GM12874 (cell line): Measurements from ENCODE around the gene PSMD12.

Source experiments
- TF ChIP-seq, protein P1 (sequence below): IDR thresholded peaks from 2 replicates; pipeline ENCODE4 v1.5.1; 2011; ENCODE audit warnings: low read depth, mild to moderate bottlenecking, control low read depth, low read length, moderate library complexity; ENCODE audit not compliant: insufficient read depth

PSMD12 gene

DNA sequence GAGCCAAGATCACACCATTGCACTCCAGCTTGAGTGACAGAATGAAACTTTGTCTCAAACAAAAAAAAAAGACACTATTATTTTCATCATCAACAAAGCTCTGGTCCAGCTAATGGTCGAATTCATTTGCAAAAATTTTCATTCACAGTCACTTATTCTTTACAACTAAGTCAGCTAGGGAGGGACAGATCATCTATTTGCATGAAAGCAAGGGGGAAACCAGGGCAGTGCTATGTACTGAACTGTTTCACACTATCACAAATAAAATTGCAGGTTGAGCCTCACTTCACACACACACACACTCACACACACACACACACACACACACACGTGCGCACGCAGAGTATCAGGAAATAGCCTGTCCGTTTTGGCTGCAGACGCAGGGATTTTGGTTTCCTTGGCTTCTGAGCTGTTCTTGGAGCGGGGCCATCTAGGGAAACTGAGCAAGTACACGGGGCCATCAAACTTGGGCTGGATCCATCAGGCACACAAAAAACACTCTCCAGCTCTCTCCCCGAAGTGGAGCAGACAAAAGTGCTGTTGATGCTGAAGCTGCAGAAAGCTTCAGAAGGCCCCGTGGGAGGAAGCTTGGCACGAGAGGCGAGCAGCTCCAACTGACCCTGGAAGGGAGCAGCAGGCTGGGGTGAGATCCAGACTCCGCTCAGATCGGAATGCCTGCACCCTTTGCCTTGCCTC, 77.0 kb downstream of the PSMD12 start:
- TF ChIP-seq, protein P1, sequence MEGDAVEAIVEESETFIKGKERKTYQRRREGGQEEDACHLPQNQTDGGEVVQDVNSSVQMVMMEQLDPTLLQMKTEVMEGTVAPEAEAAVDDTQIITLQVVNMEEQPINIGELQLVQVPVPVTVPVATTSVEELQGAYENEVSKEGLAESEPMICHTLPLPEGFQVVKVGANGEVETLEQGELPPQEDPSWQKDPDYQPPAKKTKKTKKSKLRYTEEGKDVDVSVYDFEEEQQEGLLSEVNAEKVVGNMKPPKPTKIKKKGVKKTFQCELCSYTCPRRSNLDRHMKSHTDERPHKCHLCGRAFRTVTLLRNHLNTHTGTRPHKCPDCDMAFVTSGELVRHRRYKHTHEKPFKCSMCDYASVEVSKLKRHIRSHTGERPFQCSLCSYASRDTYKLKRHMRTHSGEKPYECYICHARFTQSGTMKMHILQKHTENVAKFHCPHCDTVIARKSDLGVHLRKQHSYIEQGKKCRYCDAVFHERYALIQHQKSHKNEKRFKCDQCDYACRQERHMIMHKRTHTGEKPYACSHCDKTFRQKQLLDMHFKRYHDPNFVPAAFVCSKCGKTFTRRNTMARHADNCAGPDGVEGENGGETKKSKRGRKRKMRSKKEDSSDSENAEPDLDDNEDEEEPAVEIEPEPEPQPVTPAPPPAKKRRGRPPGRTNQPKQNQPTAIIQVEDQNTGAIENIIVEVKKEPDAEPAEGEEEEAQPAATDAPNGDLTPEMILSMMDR: no peak
